SH-SY5Y (cell line): ENCODE measurements around the gene MAP3K7CL.

Source experiments
- GATA2 ChIP-seq: IDR thresholded peaks from 2 replicates; pipeline ENCODE4 v1.6.1; 2011; ENCODE audit warnings: mild to moderate bottlenecking, low read depth, low read length
- GATA3 ChIP-seq: IDR thresholded peaks from 2 replicates; pipeline ENCODE4 v1.6.1; 2011; ENCODE audit warnings: low read depth, mild to moderate bottlenecking, low read length, moderate library complexity

- TF ChIP-seq GATA2 (no peak), GATA3 (no peak)
Measured at GRCh38 chr21:29176471-29177120, 46.2 kb downstream of the MAP3K7CL start.
